ENCODE data around the gene FIP1L1. TPM values are rescaled to one million over a fixed set of nuclear protein-coding genes. Genes with fewer than 3 reads are reported as not detected.
"Not testable (repeated sequence)": the region's sequence is repeated elsewhere in the genome, so short reads cannot be mapped to it uniquely, and the experiment has no call there.

The FIP1L1 gene
- total and polyA plus RNA-seq, 2 of the 4 experiments (the other 2 are of a cell fraction) = 31.1 to 37.5 TPM

DNA sequence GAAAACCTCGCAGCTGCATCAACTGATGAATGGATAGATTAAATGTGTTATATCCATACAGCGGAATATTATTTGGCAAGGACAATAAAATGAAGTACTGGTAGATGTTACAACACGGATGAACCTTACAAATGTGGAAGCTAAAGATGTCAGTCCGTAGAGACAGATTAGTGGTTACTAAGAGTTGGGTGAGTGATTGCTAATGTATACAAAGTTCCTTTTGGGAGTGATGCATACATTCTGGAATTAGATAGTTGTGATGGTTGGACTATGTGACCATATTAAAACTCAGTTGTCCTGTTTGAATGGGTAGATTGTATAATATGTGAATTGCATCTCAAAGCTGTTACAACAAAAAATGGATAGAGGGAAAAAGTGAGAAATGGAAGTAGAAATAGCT lies 2.8 kb downstream of the FIP1L1 start:
- Histone ChIP-seq H2AK5ac (ENCODE audit: low read depth, low read length) (no peak overlapping the region), H3K4me2 (ENCODE audit: low read depth, low read length) (peak overlapping the region; percentile 31; the same call in 1 of the 2 replicates), H3K4me3 (ENCODE audit: insufficient read depth, low read depth, low read length) (no peak overlapping the region), H4K5ac (ENCODE audit: low read depth, low read length) (no peak overlapping the region), H3K9ac (ENCODE audit: low read depth, low read length) (no peak overlapping the region), H2AK9ac (replicated peaks; ENCODE audit: low read depth, low read length, poor library complexity) (no peak overlapping the region), H3K56ac (ENCODE audit: extremely low read depth, insufficient read depth, low read length) (no peak overlapping the region), H3K23ac (ENCODE audit: low read depth, low read length) (no peak overlapping the region), H3K27ac (ENCODE audit: insufficient read depth, low read length) (no peak overlapping the region), H2BK20ac (ENCODE audit: low read depth, low read length) (no peak overlapping the region), H3K79me1 (ENCODE audit: low read depth in 1 of 2, low read length in 2 of 2) (peaks cover 13 to 32% of the 10 kb centered on the region in 2 experiments; a peak in 3 of 4 replicates), H3K4me1 (ENCODE audit: control insufficient read depth, insufficient read depth, low read length) (no peaks in the 10 kb centered on the region; the same call in 1 of the 2 replicates), H3K9me1 (ENCODE audit: insufficient read depth, low read length) (no peaks in the 10 kb centered on the region), H3K36me3 (ENCODE audit: control insufficient read depth, insufficient read depth, low read length) (peaks cover 10% of the 10 kb centered on the region), H3K4ac (ENCODE audit: low read depth, low read length) (no peak overlapping the region), H3K27me3 (ENCODE audit: control insufficient read depth, insufficient read depth, low read length) (no peaks in the 10 kb centered on the region), H2AFZ (replicated peaks; ENCODE audit: low read length, poor library complexity) (no peak overlapping the region), H4K91ac (ENCODE audit: insufficient read depth, low read depth, low read length) (no peak overlapping the region), H3K14ac (replicated peaks; ENCODE audit: low read depth, low read length) (no peak overlapping the region), H4K8ac (ENCODE audit: low read depth in 2 of 2, low read length in 2 of 2) (no peak overlapping the region), H3K9me3 (ENCODE audit: control insufficient read depth, insufficient read depth, low read length) (no peaks in the 10 kb centered on the region), H2BK5ac (ENCODE audit: low read depth, low read length, poor library complexity, severe bottlenecking) (no peak overlapping the region), H3K18ac (ENCODE audit: low read depth, low read length) (no peak overlapping the region), H4K20me1 (ENCODE audit: insufficient read depth, low read length) (peaks cover 6% of the 10 kb centered on the region; the same call in 1 of the 2 replicates), H2BK15ac (ENCODE audit: low read depth, low read length) (no peak overlapping the region), H2BK120ac (ENCODE audit: low read depth, low read length) (no peak overlapping the region)
- in situ Hi-C loops (cut with MboI; ENCODE audit: low sequenced_read_pairs) (no loop called here), intact Hi-C loops (cut with micrococcal nuclease) (no loop called here), dilution Hi-C loops (cut with HindIII; ENCODE audit: low sequenced_read_pairs, unreplicated experiment) (no loop called here)
- ChIA-PET CTCF (interaction anchor here (0.8 to 1.8 kb wide), 2 partner anchors 9 to 94 kb away, joined by 3 to 6 read pairs; no protein-coding TSS in a partner anchor), POLR2A (ENCODE audit: unreplicated experiment) (interaction anchor here (0.7 to 0.8 kb wide), 2 partner anchors 10 to 14 kb away, joined by 3 to 4 read pairs; no protein-coding TSS in a partner anchor)
- ATAC-seq (ENCODE audit: low read depth) = no peak
- TF ChIP-seq MAFK (IDR thresholded peaks at IDR 0.05; ENCODE audit: low read depth, low read length) = no peak
- TF ChIP-seq RAD21 (IDR thresholded peaks at IDR 0.05; ENCODE audit: low read length) = no peak
- no peak for TF ChIP-seq MXI1 (IDR thresholded peaks at IDR 0.05; ENCODE audit: borderline replicate concordance, low read depth, low read length)
- TF ChIP-seq RCOR1 (IDR thresholded peaks at IDR 0.05; ENCODE audit: insufficient replicate concordance, low read length) = no peak
- TF ChIP-seq USF2 (IDR thresholded peaks at IDR 0.05; ENCODE audit: low read depth, low read length) = no peak
- no peak for TF ChIP-seq ELK1 (IDR thresholded peaks at IDR 0.05; ENCODE audit: borderline replicate concordance, low read depth, low read length)
- TF ChIP-seq FOS (IDR thresholded peaks at IDR 0.05; ENCODE audit: low read depth, low read length) = no peak
- BruUV-seq (replicated peaks) = no TSS peak
- 89% methylated on average over 4 of the region's 4 CpGs; no CpG with 5 or more reads in 1 of the 2 experiments for WGBS, 2 experiments (ENCODE audit: extremely low coverage in 2 of 2, insufficient read length in 1 of 2)
- DNase-seq = peak; percentile 33

GRCh38 chr4:53409479-53409878 lies 32.0 kb downstream of the FIP1L1 start:
- dilution Hi-C loops (cut with HindIII; ENCODE audit: low sequenced_read_pairs, unreplicated experiment); H3K4me3 ChIP-seq (ENCODE audit: insufficient read depth, low read depth, low read length); H3K23ac ChIP-seq (ENCODE audit: low read depth, low read length); H2BK15ac ChIP-seq (ENCODE audit: low read depth, low read length); H3K14ac ChIP-seq (replicated peaks; ENCODE audit: low read depth, low read length); H2BK20ac ChIP-seq (ENCODE audit: low read depth, low read length); H3K18ac ChIP-seq (ENCODE audit: low read depth, low read length); H3K4ac ChIP-seq (ENCODE audit: low read depth, low read length); H4K20me1 ChIP-seq (ENCODE audit: insufficient read depth, low read length); H3K4me1 ChIP-seq (ENCODE audit: control insufficient read depth, insufficient read depth, low read length); H2AK5ac ChIP-seq (ENCODE audit: low read depth, low read length); H3K4me2 ChIP-seq (ENCODE audit: low read depth, low read length); H3K27me3 ChIP-seq (ENCODE audit: control insufficient read depth, insufficient read depth, low read length); intact Hi-C loops (cut with micrococcal nuclease); H3K9ac ChIP-seq (ENCODE audit: low read depth, low read length); H3K36me3 ChIP-seq (ENCODE audit: control insufficient read depth, insufficient read depth, low read length); POLR2A ChIA-PET (ENCODE audit: unreplicated experiment); H3K9me3 ChIP-seq (ENCODE audit: control insufficient read depth, insufficient read depth, low read length); BruUV-seq (replicated peaks); H3K27ac ChIP-seq (ENCODE audit: insufficient read depth, low read length); DNase-seq; H4K5ac ChIP-seq (ENCODE audit: low read depth, low read length); H3K56ac ChIP-seq (ENCODE audit: extremely low read depth, insufficient read depth, low read length); H4K8ac ChIP-seq (ENCODE audit: low read depth in 2 of 2, low read length in 2 of 2); H2AFZ ChIP-seq (replicated peaks; ENCODE audit: low read length, poor library complexity); H2BK5ac ChIP-seq (ENCODE audit: low read depth, low read length, poor library complexity, severe bottlenecking); H2BK120ac ChIP-seq (ENCODE audit: low read depth, low read length); ATAC-seq (ENCODE audit: low read depth); H4K91ac ChIP-seq (ENCODE audit: insufficient read depth, low read depth, low read length); H3K9me1 ChIP-seq (ENCODE audit: insufficient read depth, low read length); CTCF ChIA-PET; H2AK9ac ChIP-seq (replicated peaks; ENCODE audit: low read depth, low read length, poor library complexity); in situ Hi-C loops (cut with MboI; ENCODE audit: low sequenced_read_pairs): not testable (repeated sequence)
- peaks cover 14 to 17% of the 10 kb centered on the region in 2 experiments for H3K79me1 ChIP-seq (ENCODE audit: low read depth in 1 of 2, low read length in 2 of 2)
- WGBS, 2 experiments (ENCODE audit: extremely low coverage in 2 of 2, insufficient read length in 1 of 2) = no CpG with 5 or more reads among the region's 11 CpGs
